CD4-positive, alpha-beta T cell (primary cell): ENCODE measurements around the gene PLPP7. TPM values are rescaled to one million over a fixed set of nuclear protein-coding genes. Genes with fewer than 3 reads are reported as not detected.
A peak's percentile ranks its signal among the peaks of the same experiment; 100 is the strongest.

ENCODE experiments used
- ATAC-seq: fragments of 200-7000 bp; cut with Tn5 transposase; one replicate; pipeline ENCODE4 v1.10.0; 2022; ENCODE audit warnings: mild to moderate bottlenecking; ENCODE audit not compliant: poor library complexity
- CTCF ChIA-PET: fragments of 350-600 bp; sonication (Branson Sonifier 250); formaldehyde crosslinking; loops from one replicate; lab custom pipeline; 2021; ENCODE audit warnings: antibody characterized with exemption, inconsistent platforms; lab: Charles Lee
- POLR2A ChIA-PET: fragments of 350-600 bp; sonication (Branson Sonifier 250); formaldehyde crosslinking; loops from one replicate; lab custom pipeline; 2021; ENCODE audit warnings: antibody characterized with exemption, inconsistent platforms; lab: Charles Lee
- DNase-seq, 14 experiments: peaks; one replicate each; pipeline ENCODE4 v3.0.0-alpha.2; 2013 to 2020; ENCODE audit warnings: mixed read lengths in 2 of 14
- H3K27ac ChIP-seq, 2 donors: one replicate each; pipeline versions ENCODE4 v1.5.1 to v1.7.0; 2013; ENCODE audit warnings: low read length in 2 of 2, low read depth in 1 of 2, mild to moderate bottlenecking in 1 of 2
- H3K27me3 ChIP-seq, 2 experiments: 1 replicate in 1 of 2; 2 replicates in 1 of 2; pipeline versions ENCODE4 v1.6.1 to v1.7.0; 2013; ENCODE audit warnings: low read length in 2 of 2, control low read depth in 1 of 2, mild to moderate bottlenecking in 1 of 2, moderate library complexity in 1 of 2; ENCODE audit not compliant: insufficient read depth in 2 of 2, control insufficient read depth in 1 of 2
- H3K36me3 ChIP-seq: one replicate; pipeline ENCODE4 v1.6.1; 2013; ENCODE audit warnings: low read length, control low read depth; ENCODE audit not compliant: insufficient read depth
- H3K4me1 ChIP-seq: one replicate; pipeline ENCODE4 v1.6.1; 2013; ENCODE audit warnings: low read length, control low read depth; ENCODE audit not compliant: insufficient read depth
- H3K4me3 ChIP-seq: one replicate; pipeline ENCODE4 v1.5.1; 2013; ENCODE audit warnings: mild to moderate bottlenecking, low read length, moderate library complexity
- H3K9me3 ChIP-seq, 2 experiments: 1 replicate in 1 of 2; 2 replicates in 1 of 2; pipeline versions ENCODE4 v1.6.1 to v1.7.0; 2013; ENCODE audit warnings: low read length in 2 of 2, mild to moderate bottlenecking in 2 of 2, control low read depth in 1 of 2, moderate library complexity in 1 of 2; ENCODE audit not compliant: control insufficient read depth in 1 of 2, insufficient read depth in 1 of 2
- H3K27ac Mint-ChIP-seq: one replicate; pipeline ENCODE4 v1.8.0; 2020; ENCODE audit warnings: mixed read lengths
- H3K27me3 Mint-ChIP-seq: one replicate; pipeline ENCODE4 v1.8.0; 2021; ENCODE audit warnings: mixed read lengths
- H3K36me3 Mint-ChIP-seq: one replicate; pipeline ENCODE4 v1.8.0; 2021; ENCODE audit warnings: low read depth, mixed read lengths
- H3K4me1 Mint-ChIP-seq: one replicate; pipeline ENCODE4 v1.8.0; 2021; ENCODE audit warnings: low read depth, mixed read lengths
- H3K4me3 Mint-ChIP-seq: one replicate; pipeline ENCODE4 v1.8.0; 2020; ENCODE audit warnings: mild to moderate bottlenecking, mixed read lengths
- H3K9me3 Mint-ChIP-seq: one replicate; pipeline ENCODE4 v1.8.0; 2020; ENCODE audit warnings: mixed read lengths
- intact Hi-C, 2 experiments: fragments of 100-400 bp; cut with DNase I in 1 of 2; cut with micrococcal nuclease in 1 of 2; formaldehyde crosslinking; loops; one replicate each; pipeline versions ENCODE4 v1.15.1 to v1.9.0; 2023 to 2025; cut with DNase I, micrococcal nuclease
- total RNA-seq, 174 experiments: library from RNA in 2 of 174; stranded (reverse) in 2 of 174; gene quantifications; one replicate each; pipeline ENCODE4 v1.2.3 and lab custom pipeline; 2021 to 2026
- TF ChIP-seq, protein P1 (sequence below): fragments of 200-600 bp; IDR thresholded peaks from one replicate; pipeline ENCODE4 v1.8.0; 2022; ENCODE audit warnings: antibody characterized with exemption, mild to moderate bottlenecking

Gene PLPP7
- total RNA-seq, 2 experiments from 2014 or later, result 0.22 TPM; not detected in 1

DNA sequence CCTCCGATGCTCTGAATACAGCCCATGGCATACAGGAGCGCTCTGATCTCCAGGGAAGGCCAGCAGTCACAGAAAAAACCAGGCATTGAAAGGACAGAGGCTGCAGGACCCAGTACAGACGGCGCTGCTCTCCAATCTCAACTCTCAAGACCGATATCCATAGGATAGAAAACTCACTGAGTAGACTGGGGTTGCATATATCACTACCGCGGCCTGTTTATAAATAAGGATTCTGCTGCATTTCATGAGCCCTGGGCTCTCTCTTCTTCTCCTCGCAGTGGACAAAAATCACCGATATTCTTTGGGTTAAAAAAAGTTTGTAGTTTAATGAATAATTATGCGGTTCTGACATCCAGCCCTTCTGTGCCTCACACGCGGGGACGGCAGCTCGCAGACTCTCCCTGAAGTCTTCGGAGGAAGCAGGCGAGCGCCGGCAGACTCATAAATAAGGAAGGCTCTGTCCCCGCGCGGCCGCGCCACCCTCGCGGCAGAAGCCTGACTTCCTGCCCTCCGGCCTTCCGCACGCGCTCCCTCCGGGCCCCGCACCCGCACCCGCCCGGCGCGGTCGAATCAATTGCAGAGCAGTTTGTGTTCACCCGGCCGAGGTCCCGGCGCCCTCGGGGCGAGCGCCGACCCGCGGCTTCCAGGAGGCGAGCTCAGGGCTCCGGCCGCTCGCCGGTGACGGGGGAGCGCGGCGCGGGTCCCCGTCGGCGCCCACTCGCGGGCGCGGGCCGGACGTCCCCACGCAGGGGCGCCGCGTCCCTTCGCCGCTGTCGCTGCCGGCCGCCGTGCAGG lies 13.2 kb upstream of the PLPP7 start, which contains the start of gene FAM78A:
Gene FAM78A (minus strand): TSS at position 417 of the 795 bp plus-strand sequence. CDS start 331 bp downstream, at position 86.
- ChIA-PET POLR2A (interaction anchor here (1.0 to 14.3 kb wide), 5 partner anchors 9 to 225 kb away, joined by 3 to 738 read pairs (median 23); partner anchors contain the start of gene NUP214), CTCF (interaction anchor here (0.5 to 2.4 kb wide), 4 partner anchors 20 to 827 kb away, joined by 3 to 6 read pairs (median 3); no protein-coding TSS in a partner anchor)
- H3K36me3 ChIP-seq, result peaks cover 35% of the 10 kb centered on the region
- no peaks in the 10 kb centered on the region for H3K27me3 ChIP-seq
- peak within 1 kb of the TSS; percentile 99 for H3K4me3 ChIP-seq
- H3K4me1 ChIP-seq, result peaks cover 38% of the 10 kb centered on the region
- Mint-ChIP-seq H3K9me3 (no peaks in the 10 kb centered on the region), H3K4me3 (peak within 1 kb of the TSS; percentile 97), H3K27ac (peak within 1 kb of the TSS; percentile 100), H3K36me3 (peaks cover 54% of the 10 kb centered on the region), H3K27me3 (no peaks in the 10 kb centered on the region), H3K4me1 (peaks cover 34% of the 10 kb centered on the region)
- DNase-seq (peak in 8 of 14 experiments; percentile 46 to 74 (median 61)), ATAC-seq (peak; percentile 5)
- H3K9me3 ChIP-seq, result no peaks in the 10 kb centered on the region
- H3K27ac ChIP-seq, result peak within 1 kb of the TSS; percentile 83 to 94
- TF ChIP-seq, protein P1, sequence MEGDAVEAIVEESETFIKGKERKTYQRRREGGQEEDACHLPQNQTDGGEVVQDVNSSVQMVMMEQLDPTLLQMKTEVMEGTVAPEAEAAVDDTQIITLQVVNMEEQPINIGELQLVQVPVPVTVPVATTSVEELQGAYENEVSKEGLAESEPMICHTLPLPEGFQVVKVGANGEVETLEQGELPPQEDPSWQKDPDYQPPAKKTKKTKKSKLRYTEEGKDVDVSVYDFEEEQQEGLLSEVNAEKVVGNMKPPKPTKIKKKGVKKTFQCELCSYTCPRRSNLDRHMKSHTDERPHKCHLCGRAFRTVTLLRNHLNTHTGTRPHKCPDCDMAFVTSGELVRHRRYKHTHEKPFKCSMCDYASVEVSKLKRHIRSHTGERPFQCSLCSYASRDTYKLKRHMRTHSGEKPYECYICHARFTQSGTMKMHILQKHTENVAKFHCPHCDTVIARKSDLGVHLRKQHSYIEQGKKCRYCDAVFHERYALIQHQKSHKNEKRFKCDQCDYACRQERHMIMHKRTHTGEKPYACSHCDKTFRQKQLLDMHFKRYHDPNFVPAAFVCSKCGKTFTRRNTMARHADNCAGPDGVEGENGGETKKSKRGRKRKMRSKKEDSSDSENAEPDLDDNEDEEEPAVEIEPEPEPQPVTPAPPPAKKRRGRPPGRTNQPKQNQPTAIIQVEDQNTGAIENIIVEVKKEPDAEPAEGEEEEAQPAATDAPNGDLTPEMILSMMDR, result no peak
- intact Hi-C loops, result loop anchor here (2.0 to 10.0 kb wide), 6 partner anchors 23 to 149 kb away; partner anchors contain the start of gene NUP214 (in 1 of the 2)

DNA sequence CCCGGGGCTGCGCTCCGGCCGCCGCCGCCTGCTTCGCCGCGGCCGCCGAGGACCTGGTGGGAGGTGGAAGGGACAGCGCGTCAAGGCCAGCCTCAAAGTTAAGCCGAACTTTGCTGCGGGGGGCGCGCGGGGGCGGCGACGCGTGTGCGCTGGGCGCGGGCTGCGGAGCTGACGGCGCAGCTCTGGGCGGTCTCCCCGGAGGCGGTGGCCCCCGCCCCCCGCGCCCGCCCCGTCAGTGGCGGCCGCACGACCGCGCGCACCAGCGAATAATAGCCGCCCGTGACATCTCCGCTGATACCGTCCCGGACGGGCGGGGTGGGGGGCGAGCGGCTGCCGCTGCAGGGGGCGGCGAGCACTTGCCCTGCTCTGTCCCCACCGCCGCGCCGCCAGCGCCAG lies 12.6 kb upstream of the PLPP7 start:
- Mint-ChIP-seq H3K27me3 (no peaks in the 10 kb centered on the region), H3K36me3 (peaks cover 48% of the 10 kb centered on the region), H3K27ac (no peak overlapping the region), H3K4me1 (peaks cover 32% of the 10 kb centered on the region), H3K4me3 (peak overlapping the region; percentile 54), H3K9me3 (no peaks in the 10 kb centered on the region)
- ATAC-seq (peak; percentile 37), DNase-seq (peak in 9 of 14 experiments; percentile 31 to 75 (median 53))
- no peaks in the 10 kb centered on the region for H3K9me3 ChIP-seq
- peak overlapping the region; percentile 99 for H3K4me3 ChIP-seq
- TF ChIP-seq, protein P1, result no peak
- peak overlapping the region in 1 of 2 donors; percentile 73 for H3K27ac ChIP-seq
- H3K4me1 ChIP-seq, result peaks cover 33% of the 10 kb centered on the region
- CTCF ChIA-PET, result interaction anchor here (1.3 to 2.4 kb wide), 2 partner anchors 21 to 96 kb away, joined by 3 to 6 read pairs; no protein-coding TSS in a partner anchor
- POLR2A ChIA-PET, result interaction anchor here (0.5 to 14.3 kb wide), 6 partner anchors 10 to 224 kb away, joined by 3 to 738 read pairs (median 14); partner anchors contain the start of gene NUP214
- intact Hi-C loops, result loop anchor here (2.0 to 10.0 kb wide), 6 partner anchors 24 to 150 kb away; partner anchors contain the start of gene NUP214 (in 1 of the 2)
- H3K36me3 ChIP-seq, result peaks cover 32% of the 10 kb centered on the region
- peaks cover 0 to 1% of the 10 kb centered on the region in 2 experiments for H3K27me3 ChIP-seq

DNA sequence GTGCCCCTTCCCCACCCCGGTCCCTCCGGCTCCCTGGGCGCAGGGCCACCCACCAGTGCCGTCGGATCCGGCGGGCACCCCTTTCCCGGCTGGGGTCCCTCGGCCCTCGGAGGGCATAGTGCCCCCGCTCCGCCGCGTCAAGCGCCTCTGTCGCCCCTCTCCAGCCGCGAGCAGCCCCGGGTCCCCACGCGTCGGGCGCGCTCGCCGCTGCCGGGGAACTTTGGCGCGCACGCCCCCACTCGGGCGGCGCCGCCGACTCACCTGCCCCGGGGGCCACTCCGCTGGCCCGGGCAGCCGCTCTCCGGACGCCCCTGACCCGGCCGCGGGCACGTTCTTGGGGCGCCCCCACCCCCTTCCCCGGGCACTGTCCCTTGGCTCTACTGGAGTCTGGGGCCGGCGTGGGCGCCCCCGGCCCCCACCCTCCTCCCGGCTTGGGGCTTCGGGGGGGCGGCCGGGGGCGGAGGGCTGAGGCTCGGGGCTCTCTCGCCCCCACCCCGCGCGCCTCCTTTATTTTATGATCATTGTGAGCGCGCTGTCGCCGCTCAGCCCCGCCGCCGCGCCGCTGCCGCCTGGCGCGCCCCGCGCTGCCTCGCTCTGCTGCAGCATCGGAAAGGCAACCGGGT lies 12.1 kb upstream of the PLPP7 start:
- Histone ChIP-seq H3K9me3 (no peaks in the 10 kb centered on the region), H3K36me3 (peaks cover 27% of the 10 kb centered on the region), H3K27ac (peak overlapping the region in 1 of 2 donors; percentile 73), H3K27me3 (peaks cover 0 to 6% of the 10 kb centered on the region in 2 experiments), H3K4me1 (peaks cover 33% of the 10 kb centered on the region), H3K4me3 (peak overlapping the region; percentile 99)
- intact Hi-C loops, result loop anchor here (2.0 to 10.0 kb wide), 6 partner anchors 25 to 150 kb away; partner anchors contain the start of gene NUP214 (in 1 of the 2)
- DNase-seq (peak in 4 of 14 experiments; percentile 33 to 66 (median 55)), ATAC-seq (peak; percentile 15)
- Mint-ChIP-seq H3K36me3 (peaks cover 43% of the 10 kb centered on the region), H3K27ac (peak overlapping the region; percentile 94), H3K9me3 (no peaks in the 10 kb centered on the region), H3K4me3 (peak overlapping the region; percentile 45), H3K27me3 (no peaks in the 10 kb centered on the region), H3K4me1 (peaks cover 32% of the 10 kb centered on the region)
- CTCF ChIA-PET, result interaction anchor here (1.3 to 1.6 kb wide), 2 partner anchors 21 kb away, joined by 3 to 4 read pairs; no protein-coding TSS in a partner anchor
- TF ChIP-seq, protein P1, result peak; percentile 15
- POLR2A ChIA-PET, result interaction anchor here (0.5 to 14.3 kb wide), 12 partner anchors 8 to 152 kb away, joined by 3 to 738 read pairs (median 16); partner anchors contain the start of gene NUP214
